Medulla oblongata (tissue), 1 donor: ENCODE results near the gene GKAP1.
"Not testable (repeated sequence)": the region's sequence is repeated elsewhere in the genome, so short reads cannot be mapped to it uniquely, and the experiment has no call there.

Experiments
- DNase-seq: peaks from one replicate; pipeline ENCODE4 v3.0.0-alpha.2; 2015; ENCODE audit errors: extremely low spot score

The GKAP1 gene

GRCh38 chr9:83728591-83729368 is 88.8 kb downstream of the GKAP1 start:
- DNase-seq, result not testable (repeated sequence)

GRCh38 chr9:83724436-83724835 is 93.1 kb downstream of the GKAP1 start:
- no peak for DNase-seq

- no peak for DNase-seq
Observed at GRCh38 chr9:83722726-83723495, 94.7 kb downstream of the GKAP1 start.

GRCh38 chr9:83721509-83721908 is 96.1 kb downstream of the GKAP1 start:
- no peak for DNase-seq

- no peak for DNase-seq
Observed at GRCh38 chr9:83715794-83716193, 101.8 kb downstream of the GKAP1 start.

GRCh38 chr9:83715221-83715620 is 102.3 kb downstream of the GKAP1 start:
- DNase-seq, result no peak

- DNase-seq, result no peak
Observed at GRCh38 chr9:83714329-83714728, 103.2 kb downstream of the GKAP1 start.

GRCh38 chr9:83708515-83709158 is 108.9 kb downstream of the GKAP1 start:
- DNase-seq, result peak; percentile 88

GRCh38 chr9:83707768-83708514 is 109.6 kb downstream of the GKAP1 start, which contains the start of gene UBQLN1:
Gene UBQLN1, minus strand, starts transcription at chr9:83707958. Its CDS starts 279 bp downstream, at chr9:83707679.
- DNase-seq, result peak; percentile 93

- DNase-seq, result no peak
Observed at GRCh38 chr9:83707518-83707767, 110.1 kb downstream of the GKAP1 start.

GRCh38 chr9:83706676-83707517 is 110.7 kb downstream of the GKAP1 start:
- peak; percentile 23 for DNase-seq

- DNase-seq, result not testable (repeated sequence)
Observed at GRCh38 chr9:83705219-83705651, 112.3 kb downstream of the GKAP1 start.

- DNase-seq, result no peak
Observed at GRCh38 chr9:83701769-83702168, 115.8 kb downstream of the GKAP1 start.

GRCh38 chr9:83701286-83701685 is 116.3 kb downstream of the GKAP1 start:
- no peak for DNase-seq

- DNase-seq, result no peak
Observed at GRCh38 chr9:83699615-83700014, 118.0 kb downstream of the GKAP1 start.

GRCh38 chr9:83698976-83699585 is 118.5 kb downstream of the GKAP1 start:
- no peak for DNase-seq

- DNase-seq, result no peak
Observed at GRCh38 chr9:83691492-83691891, 126.1 kb downstream of the GKAP1 start.
